ACC112 (cell line): Measurements from ENCODE around the gene FNBP1.

Experiments used
- H2AFZ ChIP-seq: fragments of 200-600 bp; sonication (generic); one replicate; pipeline ENCODE4 v1.6.0; 2017; ENCODE audit warnings: antibody characterized with exemption, low read length; ENCODE audit not compliant: unreplicated experiment
- H3K27ac ChIP-seq: fragments of 200-600 bp; sonication (generic); 2 replicates; pipeline ENCODE4 v1.5.1; 2014; ENCODE audit warnings: low read depth, mild to moderate bottlenecking, antibody characterized with exemption, low read length, moderate library complexity
- H3K27me3 ChIP-seq: fragments of 200-600 bp; sonication (generic); 2 replicates; pipeline ENCODE4 v1.6.1; 2014; ENCODE audit warnings: mild to moderate bottlenecking, antibody characterized with exemption, low read length, moderate library complexity, mixed read lengths; ENCODE audit not compliant: insufficient read depth
- H3K36me3 ChIP-seq: fragments of 200-600 bp; sonication (generic); 2 replicates; pipeline ENCODE4 v1.6.1; 2016; ENCODE audit warnings: mild to moderate bottlenecking, antibody characterized with exemption, low read length, moderate library complexity, mixed read lengths; ENCODE audit not compliant: insufficient read depth
- H3K4me1 ChIP-seq: fragments of 200-600 bp; sonication (generic); one replicate; pipeline ENCODE4 v1.6.1; 2016; ENCODE audit warnings: low read length, mixed read lengths; ENCODE audit not compliant: insufficient read depth, unreplicated experiment, control insufficient read depth
- H3K4me3 ChIP-seq: fragments of 200-600 bp; sonication (generic); 2 replicates; pipeline ENCODE4 v1.5.1; 2014; ENCODE audit warnings: mild to moderate bottlenecking, low read depth, low read length
- H3K79me2 ChIP-seq: fragments of 200-600 bp; sonication (generic); one replicate; pipeline ENCODE4 v1.6.0; 2016; ENCODE audit warnings: low read length; ENCODE audit not compliant: control insufficient read depth, unreplicated experiment, insufficient read depth

FNBP1 gene

GRCh38 chr9:129889941-129890717, 152.9 kb downstream of the FNBP1 start:
- Histone ChIP-seq H3K4me3 (no peak overlapping the region), H3K4me1 (peaks cover 13% of the 10 kb centered on the region), H3K36me3 (peaks cover 7% of the 10 kb centered on the region; the same call in 1 of the 2 replicates), H2AFZ (no peak overlapping the region), H3K79me2 (no peaks in the 10 kb centered on the region), H3K27me3 (no peaks in the 10 kb centered on the region), H3K27ac (no peak overlapping the region)

DNA sequence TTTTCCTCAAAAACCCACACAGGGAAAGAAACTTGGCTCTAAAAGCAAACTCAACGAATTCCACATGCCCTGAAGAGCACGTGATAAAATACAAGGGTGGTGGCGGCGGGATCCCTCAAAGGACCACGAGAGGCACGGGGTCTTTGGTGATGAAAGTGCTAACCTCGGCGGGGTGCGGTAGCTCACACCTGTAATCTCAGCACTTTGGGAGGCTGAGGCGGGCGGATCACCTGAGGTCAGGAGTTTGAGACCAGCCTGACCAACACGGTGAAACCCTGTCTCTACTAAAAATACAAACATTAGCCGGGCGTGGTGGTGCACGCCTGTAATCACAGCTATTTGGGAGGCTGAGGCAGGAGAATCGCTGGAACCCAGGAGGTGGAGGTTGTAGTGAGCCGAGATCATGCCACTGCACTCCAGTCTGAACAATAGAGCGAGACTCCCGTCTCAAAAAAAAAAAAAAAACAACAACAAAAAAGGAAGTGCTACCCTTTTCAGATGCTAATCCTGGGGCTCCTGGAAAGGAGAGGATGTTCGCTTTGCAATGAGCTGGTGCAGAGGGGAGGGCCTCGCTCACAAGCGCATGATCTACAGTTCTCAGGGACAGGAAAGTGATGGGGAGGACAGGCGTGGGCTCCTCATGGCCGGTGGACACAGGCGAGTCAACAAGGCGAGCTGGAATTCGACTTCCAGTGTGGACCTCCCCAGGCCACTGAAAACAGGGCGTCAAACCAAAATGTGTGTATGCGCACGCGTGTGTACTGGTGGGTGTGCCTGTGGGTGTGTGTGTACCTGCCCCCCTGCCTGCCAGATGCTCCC, 153.7 kb downstream of the FNBP1 start:
- no peak overlapping the region for H3K27ac ChIP-seq
- no peaks in the 10 kb centered on the region for H3K79me2 ChIP-seq
- no peak overlapping the region for H3K4me3 ChIP-seq
- no peaks in the 10 kb centered on the region for H3K27me3 ChIP-seq
- no peak overlapping the region for H2AFZ ChIP-seq
- H3K4me1 ChIP-seq, result peaks cover 21% of the 10 kb centered on the region
- H3K36me3 ChIP-seq, result peaks cover 7% of the 10 kb centered on the region; the same call in 1 of the 2 replicates

DNA sequence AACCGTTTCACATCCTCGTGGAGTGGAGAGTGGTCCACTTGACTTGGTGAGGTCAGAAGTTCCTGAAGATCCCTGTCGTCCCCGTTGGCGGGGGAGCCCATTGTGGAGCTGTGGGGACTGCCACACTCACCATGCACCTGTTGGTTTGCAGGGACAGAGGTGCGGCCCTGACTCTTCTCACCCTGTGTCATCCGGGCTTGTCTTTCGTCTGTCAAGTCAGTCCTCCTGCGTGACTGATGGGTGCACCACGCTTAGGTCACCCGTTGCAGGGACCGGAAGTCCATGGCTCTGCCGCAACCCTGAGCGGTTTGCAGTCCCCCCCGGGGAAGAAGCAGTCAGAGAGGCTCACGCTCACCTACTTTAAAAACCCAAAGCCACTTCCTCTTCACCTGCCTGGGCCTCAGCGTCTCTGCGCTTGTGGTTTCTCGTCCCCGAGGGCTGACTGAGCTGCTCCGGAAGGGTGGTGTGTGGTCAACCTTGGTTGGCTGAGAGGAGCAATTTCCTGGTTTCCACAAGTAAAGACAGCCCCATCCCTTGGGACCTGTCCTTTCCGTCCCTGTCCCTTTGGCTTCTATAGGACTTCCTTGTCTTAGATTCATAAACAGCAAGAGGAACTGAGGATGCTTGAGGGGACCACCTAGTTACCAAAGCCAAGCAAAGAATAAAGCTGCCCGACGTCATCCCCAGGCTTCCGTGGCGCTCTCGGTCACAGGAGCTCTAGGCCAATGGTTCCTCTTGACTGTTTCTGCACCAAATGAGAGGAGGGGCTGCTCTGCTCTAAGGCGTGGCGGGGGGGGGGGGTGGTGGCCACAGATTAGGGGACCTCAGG, 154.5 kb downstream of the FNBP1 start:
- H3K4me3 ChIP-seq, result no peak overlapping the region
- no peak overlapping the region for H2AFZ ChIP-seq
- no peaks in the 10 kb centered on the region for H3K27me3 ChIP-seq
- peaks cover 7% of the 10 kb centered on the region; the same call in 1 of the 2 replicates for H3K36me3 ChIP-seq
- H3K27ac ChIP-seq, result no peak overlapping the region; the same call in 1 of the 2 replicates
- peaks cover 26% of the 10 kb centered on the region for H3K4me1 ChIP-seq
- no peaks in the 10 kb centered on the region for H3K79me2 ChIP-seq

DNA sequence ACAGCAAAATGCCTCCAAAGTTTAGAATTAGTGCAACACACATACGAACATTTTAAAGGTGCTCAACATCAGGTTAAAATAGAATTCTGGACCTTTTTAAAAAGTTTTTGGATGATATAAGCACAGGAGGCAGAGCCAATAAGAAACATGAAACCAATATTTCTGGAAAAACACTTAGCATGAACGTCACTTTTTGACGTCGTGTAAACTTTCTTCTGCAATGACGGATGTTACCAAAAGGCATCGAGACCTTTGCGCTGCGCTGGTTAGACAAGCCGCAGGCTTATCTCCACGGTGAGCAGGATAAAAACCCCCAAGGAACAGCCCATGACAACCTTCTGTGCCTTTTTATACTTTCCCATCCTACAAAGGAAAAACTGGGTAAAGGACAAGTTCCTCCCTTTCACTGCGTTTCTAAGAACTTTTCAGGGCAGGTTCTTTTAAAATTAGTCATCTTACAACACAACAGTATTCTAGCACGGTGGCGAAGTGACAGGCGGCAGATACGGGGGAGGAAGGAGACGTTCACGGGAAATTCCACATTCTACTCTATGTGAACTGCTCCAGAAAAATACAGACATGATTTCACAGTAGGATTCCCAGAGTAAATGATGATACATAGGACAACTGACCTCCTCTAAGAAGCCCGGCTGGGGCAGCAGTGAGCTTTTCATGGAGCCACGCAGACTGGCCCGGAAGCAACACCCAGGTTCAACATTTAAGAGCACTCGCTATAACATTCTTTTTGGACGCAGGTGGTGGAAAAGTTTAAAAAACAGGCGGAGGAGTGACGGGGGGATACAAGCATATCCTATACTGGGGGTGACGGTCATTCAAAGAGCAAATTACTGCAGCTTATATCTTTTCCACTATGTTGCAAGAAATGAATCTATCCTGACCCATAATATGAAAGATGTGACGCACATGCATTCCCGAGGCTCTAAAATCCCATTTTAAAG, 155.4 kb downstream of the FNBP1 start:
- H3K4me3 ChIP-seq, result no peak overlapping the region
- H3K27ac ChIP-seq, result peak overlapping the region; percentile 38; the same call in 1 of the 2 replicates
- no peaks in the 10 kb centered on the region for H3K79me2 ChIP-seq
- H3K36me3 ChIP-seq, result peaks cover 7% of the 10 kb centered on the region; the same call in 1 of the 2 replicates
- H3K27me3 ChIP-seq, result no peaks in the 10 kb centered on the region
- peaks cover 26% of the 10 kb centered on the region for H3K4me1 ChIP-seq
- H2AFZ ChIP-seq, result no peak overlapping the region

DNA sequence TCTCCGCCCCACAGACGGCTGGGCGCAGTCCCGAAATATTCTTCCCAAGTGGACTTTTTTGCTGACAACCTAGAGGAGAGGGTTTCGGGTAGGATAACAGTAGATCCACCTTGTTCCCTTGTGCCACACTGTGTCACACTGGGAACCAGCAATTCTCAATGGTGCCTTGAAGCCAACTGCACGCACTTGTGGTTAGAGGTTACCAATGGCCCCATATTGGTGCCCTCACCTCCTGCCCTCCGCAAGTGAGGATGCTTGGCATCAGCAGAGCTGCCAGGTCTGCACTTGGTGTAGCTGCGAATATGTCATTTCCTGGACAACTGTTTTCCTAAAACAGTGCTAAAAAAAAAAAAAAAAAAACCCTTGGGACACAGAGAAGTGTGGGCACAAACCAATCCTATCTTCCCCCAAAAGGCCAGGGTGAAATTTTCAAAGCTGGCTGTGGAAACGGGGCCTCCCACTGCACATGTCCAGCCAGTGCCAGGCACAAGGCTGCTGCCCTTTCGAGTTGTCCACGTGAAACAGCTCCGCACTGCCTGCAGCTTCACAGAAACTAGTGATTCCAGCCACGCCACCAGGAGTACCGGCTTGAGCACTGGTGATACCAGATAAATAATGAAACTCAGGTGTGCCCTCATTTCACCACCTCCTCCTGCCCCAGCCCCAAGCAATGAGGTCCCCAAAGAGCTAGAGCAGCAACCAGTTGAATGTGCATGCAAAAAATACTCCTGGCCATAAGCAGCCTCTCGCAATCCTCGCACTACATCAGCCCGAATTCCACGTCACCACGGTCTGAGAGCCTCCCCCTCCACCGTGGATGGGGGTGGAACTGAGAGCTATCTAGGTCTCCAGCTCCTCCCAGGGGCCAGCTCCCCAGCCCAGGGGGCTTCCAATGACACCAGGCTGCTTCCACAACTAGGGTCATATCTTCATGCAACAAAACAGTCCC, 156.5 kb downstream of the FNBP1 start:
- peaks cover 26% of the 10 kb centered on the region for H3K4me1 ChIP-seq
- peaks cover 7% of the 10 kb centered on the region; the same call in 1 of the 2 replicates for H3K36me3 ChIP-seq
- H2AFZ ChIP-seq, result no peak overlapping the region
- H3K4me3 ChIP-seq, result peak overlapping the region; percentile 42
- no peaks in the 10 kb centered on the region for H3K27me3 ChIP-seq
- H3K79me2 ChIP-seq, result no peaks in the 10 kb centered on the region
- peak overlapping the region; percentile 18; the same call in 1 of the 2 replicates for H3K27ac ChIP-seq

DNA sequence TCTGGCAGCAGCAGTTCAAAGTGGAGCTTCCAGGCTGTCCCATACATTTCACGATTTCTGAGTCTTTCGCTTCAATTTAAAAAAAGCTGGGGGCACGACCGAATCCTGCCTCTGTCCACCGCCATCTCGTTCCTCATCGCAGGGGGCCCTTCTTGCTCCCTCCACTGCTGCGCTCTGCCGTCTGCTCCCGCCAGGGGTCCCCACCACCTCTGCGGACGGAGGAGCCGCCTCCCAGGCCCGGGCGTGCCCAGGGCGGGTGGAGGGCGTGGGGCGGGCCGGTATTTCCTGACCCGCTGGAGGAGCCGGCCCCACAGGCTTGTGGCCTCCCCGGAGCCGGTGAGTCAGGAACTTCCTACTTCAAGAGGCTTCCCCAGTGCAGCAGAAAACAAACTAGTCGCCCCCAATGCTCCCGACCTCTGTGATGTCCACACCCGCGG, 157.3 kb downstream of the FNBP1 start:
- no peaks in the 10 kb centered on the region for H3K27me3 ChIP-seq
- no peaks in the 10 kb centered on the region for H3K79me2 ChIP-seq
- peak overlapping the region; percentile 18; the same call in 1 of the 2 replicates for H3K27ac ChIP-seq
- H3K4me1 ChIP-seq, result peaks cover 26% of the 10 kb centered on the region
- peak overlapping the region; percentile 30 for H2AFZ ChIP-seq
- peak overlapping the region; percentile 57 for H3K4me3 ChIP-seq
- peaks cover 7% of the 10 kb centered on the region; the same call in 1 of the 2 replicates for H3K36me3 ChIP-seq

DNA sequence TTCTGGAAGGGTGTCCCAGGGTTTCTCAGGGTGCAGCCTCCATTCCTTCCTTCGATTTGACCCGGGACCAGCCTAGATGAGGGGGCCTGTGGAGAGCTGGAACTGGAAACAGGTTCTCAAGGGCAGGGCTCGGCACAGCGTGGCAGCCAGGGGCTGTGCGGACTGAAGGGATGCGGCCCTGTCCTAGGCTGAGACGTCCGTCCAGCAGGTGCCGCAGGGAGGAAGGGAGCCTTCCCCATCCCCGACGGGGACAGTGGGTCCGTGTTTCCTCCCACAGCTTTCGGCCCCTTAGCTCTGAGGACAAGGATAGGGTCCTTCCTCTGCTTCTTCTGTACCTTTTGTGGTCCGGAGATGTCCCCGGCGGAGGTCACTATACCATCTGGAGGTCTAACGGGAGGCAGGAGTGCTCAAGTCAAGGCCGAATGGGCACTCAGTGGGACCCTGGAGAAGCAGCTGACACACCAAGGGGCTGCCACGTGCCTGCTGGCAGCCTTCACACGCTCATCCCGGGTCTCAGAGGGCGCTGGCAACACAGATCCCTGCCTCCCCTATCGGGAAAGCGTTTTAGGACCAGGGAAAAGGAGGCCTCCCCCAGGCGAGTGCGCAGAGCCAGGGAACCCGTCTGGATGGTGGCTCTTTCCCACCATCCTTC, 157.8 kb downstream of the FNBP1 start:
- peak overlapping the region; percentile 57 for H3K4me3 ChIP-seq
- peaks cover 7% of the 10 kb centered on the region; the same call in 1 of the 2 replicates for H3K36me3 ChIP-seq
- peaks cover 26% of the 10 kb centered on the region for H3K4me1 ChIP-seq
- H3K79me2 ChIP-seq, result no peaks in the 10 kb centered on the region
- H3K27ac ChIP-seq, result no peak overlapping the region
- peak overlapping the region; percentile 30 for H2AFZ ChIP-seq
- H3K27me3 ChIP-seq, result no peaks in the 10 kb centered on the region

GRCh38 chr9:129884220-129885017, 158.6 kb downstream of the FNBP1 start:
- peaks cover 3% of the 10 kb centered on the region; the same call in 1 of the 2 replicates for H3K36me3 ChIP-seq
- H3K4me1 ChIP-seq, result peaks cover 26% of the 10 kb centered on the region
- H3K27me3 ChIP-seq, result no peaks in the 10 kb centered on the region
- H3K27ac ChIP-seq, result peak overlapping the region; percentile 4; the same call in 1 of the 2 replicates
- peak overlapping the region; percentile 57 for H3K4me3 ChIP-seq
- H3K79me2 ChIP-seq, result no peaks in the 10 kb centered on the region
- peak overlapping the region; percentile 71 for H2AFZ ChIP-seq
